Hematopoietic multipotent progenitor cell (in vitro differentiated cells): ENCODE results near the gene CALM1. TPM values are rescaled to one million over a fixed set of nuclear protein-coding genes. Genes with fewer than 3 reads are reported as not detected.
A peak's percentile ranks its signal among the peaks of the same experiment; 100 is the strongest.
"Not testable (repeated sequence)": the region's sequence is repeated elsewhere in the genome, so short reads cannot be mapped to it uniquely, and the experiment has no call there.

Source experiments
- DNase-seq, 3 donors: peaks; one replicate each; pipeline ENCODE4 v3.0.0-alpha.2; 2011 to 2015; ENCODE audit warnings: low read depth in 2 of 3, low spot score in 2 of 3
- total RNA-seq: library from RNA; depleted of rRNA; stranded (reverse); fragments of >200 nt; gene quantifications from one replicate; pipeline ENCODE4 v1.2.3, GENCODE V29; 2012

CALM1 gene
- total RNA-seq, 1 donor: 107 TPM

DNA sequence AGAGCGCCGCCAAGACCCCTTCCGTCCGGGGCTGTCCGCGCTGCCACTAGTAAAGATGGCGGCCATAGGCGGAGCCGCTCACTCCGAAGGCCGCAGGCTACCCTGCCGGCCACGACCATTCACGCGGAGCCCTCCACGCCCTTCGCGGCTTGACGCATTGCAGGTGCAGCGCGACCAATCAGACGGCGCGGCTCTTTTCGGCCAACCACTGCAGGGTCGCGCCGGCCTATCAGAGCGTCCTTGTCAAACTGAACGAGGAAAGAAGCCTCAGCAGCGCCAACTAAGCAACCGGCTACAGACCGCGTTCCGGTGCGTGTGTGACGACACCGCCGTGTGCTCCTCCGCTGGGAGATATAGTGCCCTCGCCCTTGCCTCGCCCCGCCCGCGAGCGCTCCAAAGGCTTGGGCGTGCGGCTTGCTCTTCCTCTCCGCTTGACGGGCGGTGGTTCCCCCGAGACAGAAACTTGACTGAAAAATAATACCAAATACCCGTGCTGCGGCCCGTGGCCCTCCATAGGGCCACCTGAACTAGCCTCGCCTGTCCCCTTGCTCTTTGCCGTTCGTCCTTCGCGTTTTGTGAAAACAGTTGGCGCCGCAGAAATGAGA lies 13.6 kb upstream of the CALM1 start:
- DNase-seq: peak; percentile 90 to 99 (median 99)

DNA sequence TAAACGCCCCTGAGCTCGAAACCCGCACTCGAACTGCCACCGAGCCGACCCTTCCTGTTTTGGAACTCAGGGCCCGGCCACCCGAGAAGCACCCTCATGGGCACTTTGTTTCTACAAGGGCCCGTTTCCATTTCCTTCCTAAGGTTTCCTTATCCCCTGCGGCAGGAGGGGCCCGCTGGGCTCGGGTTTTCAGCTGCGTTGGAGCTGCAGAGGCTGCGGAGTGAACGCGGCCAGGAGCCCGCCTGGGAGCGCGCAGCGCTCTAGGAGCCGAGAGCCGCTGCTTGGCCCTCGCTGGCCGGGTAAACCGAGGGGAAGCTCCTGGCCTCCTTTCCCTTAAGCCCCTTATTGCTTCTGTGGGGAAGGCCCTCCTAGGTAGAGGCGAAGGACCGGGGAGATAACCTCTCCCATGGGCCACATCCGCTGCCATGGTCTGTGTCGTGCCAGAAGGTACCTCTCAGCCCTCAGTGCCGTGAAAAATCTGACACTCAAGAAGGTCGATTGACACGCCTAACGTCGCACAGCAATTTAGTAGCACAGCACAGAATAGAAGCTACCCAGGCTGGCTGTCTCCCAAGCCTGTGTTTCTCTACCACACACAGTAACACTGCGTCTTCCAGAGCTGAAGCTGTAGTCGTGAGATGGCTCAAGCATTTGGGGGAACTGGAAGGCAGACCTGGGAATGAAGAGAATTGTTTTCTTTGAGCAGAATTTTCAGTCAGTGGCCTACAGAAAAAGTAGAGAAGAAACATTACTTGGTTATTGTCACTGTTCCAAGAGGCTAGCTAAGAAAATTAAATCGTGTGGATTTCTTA lies 12.9 kb upstream of the CALM1 start:
- DNase-seq: peak in 2 of 3 donors; percentile 53 to 62

DNA sequence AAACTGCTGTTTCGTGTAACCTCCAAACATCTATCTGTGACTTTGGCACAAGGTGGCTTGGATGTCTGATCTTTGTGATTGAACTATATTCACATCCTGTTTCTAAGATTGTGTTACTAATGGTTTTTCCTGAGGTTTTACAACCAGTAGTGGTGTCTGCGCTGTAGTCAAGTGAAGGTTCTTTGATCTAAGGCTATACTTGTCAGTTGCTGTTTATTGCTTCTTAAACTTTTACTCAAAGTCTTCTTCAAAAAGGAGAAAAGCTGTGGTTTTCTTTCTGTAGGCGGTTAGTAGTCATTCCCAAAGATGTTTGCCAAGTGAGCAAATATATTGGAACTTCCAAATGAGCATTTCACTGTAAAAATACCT lies 12.3 kb upstream of the CALM1 start:
- peak in 1 of 3 donors; percentile 20 for DNase-seq

DNA sequence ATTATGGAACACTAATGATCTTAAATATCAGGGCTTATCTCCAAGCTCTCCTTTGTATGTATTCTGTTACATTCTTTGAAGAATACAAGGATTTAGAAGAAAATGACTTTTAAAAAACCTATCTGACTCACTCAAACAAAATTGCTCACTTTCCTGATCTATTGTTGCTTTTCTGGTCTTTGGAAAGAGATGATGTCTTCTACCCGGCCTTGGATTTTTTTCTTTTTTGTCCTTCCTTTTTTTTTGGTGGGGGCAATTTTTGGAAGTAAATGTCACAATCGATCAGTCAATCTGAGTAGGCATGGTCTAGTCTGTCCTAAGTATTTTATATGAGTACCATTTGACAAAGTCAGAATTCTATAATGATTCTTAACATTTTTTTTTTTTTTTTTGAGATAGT lies 10.5 kb upstream of the CALM1 start:
- no peak for DNase-seq

DNA sequence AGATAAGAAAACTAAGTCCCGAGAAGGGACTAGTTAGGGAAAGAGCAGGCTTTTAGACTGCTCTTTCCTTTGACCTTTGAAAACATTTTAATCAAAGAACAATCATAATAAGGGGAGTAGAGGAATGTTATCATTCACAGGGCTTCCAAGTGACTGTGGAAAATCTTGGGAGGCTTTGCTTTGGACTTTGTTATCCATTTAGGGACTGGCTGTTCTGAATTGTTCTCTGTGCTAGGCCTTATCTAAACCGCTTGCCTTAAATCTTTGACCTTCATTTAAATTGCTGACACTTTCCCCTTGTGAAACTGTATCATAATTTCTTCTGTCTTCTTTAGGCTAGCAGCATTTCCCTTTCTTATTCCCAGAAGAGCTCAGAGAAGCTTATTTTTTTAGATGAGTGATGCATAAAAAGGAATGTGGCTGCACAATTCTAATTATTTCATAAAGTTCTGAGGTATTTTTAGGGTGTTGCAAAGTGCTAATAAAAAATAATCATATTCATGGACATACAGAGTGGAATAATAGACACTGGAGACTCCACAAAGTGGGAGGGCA lies 9.5 kb upstream of the CALM1 start:
- DNase-seq: no peak

DNA sequence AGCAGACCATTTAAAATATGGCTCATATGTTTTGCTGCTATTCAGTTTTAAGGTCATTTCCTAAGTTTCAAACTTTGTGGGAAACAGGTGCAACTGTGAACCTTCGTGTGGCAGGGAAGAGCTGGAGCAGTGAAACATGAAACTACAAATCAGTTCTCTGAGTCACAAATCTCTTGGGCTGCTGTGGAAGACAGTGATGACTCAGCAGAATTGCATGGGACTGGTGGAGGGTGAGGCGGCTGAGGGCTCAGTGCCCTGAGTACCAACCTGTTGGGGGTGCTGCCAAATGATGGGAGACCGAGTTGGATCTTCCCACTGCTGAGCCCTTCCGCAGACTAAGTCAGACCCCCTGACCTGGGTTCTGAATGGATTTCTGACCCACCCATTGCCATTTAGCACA lies 8.4 kb upstream of the CALM1 start:
- DNase-seq: peak in 2 of 3 donors; percentile 62 to 73

DNA sequence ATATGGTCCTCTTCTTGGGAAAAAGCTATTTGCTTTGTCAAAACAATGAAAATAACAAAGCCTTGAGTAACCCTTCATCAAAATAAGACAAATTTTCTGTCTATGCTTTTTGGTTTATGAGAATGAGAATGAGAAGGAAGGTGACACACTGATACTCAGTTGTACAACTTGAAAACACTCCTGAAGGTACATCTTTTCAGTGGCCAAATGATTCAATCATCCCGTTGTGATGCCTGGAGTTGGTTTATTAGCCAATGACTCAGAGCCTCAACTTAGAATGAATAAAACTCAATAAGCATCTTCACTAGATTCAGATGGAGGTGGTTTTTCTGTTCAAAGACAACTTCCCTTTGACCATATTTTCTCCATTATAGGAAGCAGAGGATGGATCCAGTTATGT lies 7.8 kb upstream of the CALM1 start:
- no peak for DNase-seq

DNA sequence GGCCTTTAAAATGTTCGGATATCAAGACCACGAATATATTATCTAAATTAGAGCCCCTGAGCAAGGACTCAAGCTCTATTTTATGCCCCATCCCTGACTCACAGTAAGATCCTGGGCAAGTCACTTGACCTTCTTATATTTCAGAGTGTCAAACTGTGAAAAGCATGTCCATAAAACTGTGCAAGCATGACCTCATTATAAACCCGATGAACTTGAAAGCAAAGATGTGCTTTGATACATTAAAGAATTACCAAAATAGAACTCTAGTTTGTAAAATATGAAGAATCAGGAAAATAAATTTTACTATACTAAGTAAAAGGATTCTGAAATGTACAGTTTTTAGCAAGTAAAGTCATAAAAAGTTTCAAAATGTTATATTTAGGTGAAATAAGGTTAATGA lies 2.9 kb upstream of the CALM1 start:
- DNase-seq: no peak

DNA sequence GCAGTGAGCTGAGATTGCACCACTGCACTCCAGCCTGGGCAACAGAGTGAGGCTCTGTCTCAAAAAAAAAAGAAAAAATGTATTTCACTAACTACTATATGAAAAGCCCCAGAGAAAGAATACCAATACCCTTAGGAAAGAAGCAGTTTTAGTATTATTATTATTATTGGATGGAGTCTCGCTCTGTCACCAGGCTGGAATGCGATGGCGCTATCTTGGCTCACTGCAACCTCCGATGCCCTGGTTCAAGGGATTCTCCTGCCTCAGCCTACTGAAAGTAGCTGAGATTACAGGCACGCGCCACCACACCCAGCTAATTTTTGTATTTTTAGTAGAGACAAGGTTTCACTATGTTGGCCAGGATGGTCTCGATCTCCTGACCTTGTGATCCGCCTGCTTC lies 2.0 kb upstream of the CALM1 start:
- DNase-seq: not testable (repeated sequence)

DNA sequence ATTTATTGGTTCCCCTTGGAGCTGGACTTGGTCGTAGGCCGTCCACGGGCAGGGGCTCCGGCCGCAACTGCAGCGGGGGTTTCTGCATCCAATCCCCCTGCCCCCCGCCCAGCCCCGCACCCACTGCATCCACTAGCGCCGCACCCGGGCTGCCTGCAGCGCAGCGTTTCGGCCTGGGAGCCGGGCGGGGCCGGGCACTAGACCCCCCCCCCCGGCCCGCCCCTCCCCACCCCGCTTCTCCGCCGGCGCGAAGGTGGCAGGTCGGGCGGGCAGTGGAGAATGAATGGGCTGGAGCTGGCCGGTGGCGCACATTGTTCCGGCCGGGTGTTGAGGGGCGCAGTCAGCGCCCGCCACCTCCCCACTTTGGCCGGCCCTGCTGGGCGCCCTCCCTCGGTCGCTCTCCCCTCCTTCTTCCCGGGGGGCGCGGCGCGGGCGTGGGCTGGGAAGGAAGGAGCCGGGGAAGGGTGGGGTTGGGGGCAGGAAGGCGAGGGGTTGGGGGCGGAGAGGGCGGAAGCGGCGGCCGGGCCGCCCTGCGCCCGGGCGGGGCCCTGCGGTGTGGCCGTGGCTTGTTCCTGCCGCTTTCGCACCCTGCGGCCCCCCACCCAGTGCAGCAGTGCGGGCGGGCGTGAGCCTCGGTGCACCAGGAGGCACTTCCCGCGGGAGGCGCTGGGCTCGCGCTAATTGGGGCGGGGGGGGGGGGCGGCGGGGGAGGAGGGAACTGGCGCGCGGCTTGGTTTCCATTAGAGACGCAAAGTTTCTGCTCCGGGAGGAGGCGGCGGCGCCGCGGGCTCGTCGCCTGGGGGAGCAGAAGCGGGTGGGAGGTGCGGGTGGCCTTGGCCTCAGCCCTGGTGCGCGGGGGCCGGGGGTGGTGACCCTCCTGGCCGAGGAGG lies 841 bp downstream of the CALM1 start:
- peak in 2 of 3 donors; percentile 59 to 71 for DNase-seq

DNA sequence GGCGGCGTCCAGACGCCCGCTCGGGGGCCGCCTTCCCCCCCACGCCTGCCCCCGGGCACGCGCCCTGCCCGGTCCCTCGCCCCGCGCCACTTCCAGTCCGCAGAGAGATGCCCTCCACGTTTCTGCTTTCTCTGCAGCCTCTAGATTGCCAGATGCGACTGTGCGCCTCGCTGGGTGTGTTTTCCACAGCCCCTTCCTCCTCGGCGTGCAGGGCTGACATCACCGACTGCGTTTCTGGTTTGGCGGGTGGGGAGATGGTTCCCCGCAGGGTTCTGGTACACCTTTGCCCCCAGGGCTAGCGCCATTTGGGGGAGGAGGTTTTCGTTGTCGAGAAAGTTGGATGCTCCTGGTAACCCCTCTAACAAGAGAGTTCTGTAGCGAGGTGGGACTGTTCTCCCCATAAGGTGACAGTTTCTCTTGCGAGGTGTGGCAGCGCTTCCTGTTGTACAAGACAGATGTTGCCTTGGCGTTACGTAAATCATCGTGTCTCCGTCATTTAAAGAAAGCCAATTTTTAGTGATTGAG lies 1.5 kb downstream of the CALM1 start:
- peak in 2 of 3 donors; percentile 63 to 82 for DNase-seq

DNA sequence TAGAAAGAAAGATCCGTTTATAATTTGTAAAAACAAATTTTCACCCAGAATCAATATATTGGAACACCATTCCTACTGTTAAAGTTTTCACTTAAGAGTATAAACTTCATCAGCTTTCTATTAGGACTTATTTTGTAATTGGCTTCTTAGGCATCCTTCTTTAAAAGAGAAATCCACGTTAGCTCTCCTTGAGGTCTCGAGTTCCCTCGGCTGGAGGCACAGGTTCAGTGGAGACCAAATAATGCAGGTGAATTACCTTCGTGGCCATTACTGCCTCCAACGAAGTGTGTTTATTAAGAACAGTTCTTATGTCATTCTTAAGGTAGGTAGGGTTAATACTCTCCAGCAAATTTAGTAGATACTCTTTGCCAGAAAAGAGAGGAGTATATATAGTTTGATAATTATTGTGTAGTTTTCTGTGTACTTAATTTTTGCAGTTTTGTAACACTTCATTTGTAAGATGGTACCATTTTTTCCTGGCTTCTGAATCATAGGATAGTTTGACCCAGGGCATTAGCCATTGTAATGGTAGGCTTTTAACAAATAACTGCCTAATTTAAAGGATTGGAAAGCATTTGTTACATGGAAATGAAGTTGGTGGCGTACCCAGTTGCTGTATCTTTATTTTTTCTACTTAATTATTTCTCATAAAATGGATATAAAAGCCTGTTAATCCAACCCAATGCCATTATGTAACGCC lies 2.2 kb downstream of the CALM1 start:
- no peak for DNase-seq

DNA sequence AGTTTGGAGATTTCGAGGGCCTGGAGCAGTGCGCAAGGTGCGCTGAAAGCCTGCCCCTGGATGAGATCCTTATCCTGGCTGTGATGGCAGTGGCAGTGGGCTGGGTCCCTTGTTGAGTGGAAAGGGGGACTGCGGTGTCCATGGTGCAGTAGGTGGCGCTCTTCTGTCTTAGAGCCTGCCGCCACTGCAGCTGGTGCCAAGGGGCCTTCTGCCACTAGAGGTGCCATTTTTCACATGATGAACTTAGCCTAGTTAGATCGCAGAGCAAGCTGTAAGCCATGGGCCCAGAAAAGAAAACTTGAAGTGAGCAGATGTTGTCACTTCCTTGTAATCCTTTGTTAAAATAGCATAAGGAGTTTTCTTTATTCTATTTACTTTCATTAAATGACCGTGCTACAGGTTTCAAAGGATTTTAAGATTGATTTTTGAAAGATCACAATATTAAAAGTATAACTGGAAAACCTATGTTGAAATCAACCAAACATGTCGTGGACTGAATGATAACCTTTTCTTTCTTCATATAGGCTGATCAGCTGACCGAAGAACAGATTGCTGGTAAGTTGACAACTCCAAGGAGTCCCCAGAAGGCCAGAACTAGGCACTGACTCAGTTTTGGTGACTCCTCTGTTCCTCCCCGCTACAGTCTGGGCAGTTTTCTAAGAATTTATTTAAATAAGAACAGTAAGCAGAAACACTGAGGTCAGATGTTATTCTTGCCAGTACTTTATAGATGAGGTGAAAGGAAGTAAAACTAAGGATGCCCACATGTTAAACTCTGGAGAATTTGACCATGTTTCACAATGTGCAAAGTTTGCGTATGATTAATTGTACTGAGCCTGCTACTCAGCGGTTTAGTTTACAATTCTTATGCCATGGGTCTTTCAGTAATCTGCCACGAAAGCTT lies 3.0 kb downstream of the CALM1 start:
- peak; percentile 58 to 96 (median 91) for DNase-seq

DNA sequence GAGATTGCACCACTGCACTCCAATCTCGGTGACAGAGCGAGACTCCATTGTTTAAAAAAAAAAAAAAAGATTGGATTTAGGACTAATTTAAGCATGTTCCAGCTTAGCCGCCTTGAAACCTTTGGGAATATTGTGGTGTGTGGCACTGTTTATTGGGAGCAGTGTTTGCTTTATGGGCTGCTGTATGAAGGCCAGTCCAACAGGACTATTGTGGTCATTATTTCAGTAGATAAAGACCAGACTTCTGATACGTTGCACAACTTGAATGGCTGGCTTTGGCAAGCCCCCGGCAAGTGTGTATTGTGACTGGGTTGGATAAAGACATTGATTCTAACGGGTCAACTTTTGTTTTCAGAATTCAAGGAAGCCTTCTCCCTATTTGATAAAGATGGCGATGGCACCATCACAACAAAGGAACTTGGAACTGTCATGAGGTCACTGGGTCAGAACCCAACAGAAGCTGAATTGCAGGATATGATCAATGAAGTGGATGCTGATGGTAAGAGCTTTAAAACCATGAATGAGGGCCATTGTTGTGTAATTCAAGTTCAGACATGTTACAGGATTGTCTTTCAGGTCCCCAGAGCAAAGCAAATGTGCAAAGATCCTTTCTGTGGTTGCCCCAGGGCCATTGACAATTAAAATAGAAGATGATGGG lies 4.2 kb downstream of the CALM1 start:
- no peak for DNase-seq

DNA sequence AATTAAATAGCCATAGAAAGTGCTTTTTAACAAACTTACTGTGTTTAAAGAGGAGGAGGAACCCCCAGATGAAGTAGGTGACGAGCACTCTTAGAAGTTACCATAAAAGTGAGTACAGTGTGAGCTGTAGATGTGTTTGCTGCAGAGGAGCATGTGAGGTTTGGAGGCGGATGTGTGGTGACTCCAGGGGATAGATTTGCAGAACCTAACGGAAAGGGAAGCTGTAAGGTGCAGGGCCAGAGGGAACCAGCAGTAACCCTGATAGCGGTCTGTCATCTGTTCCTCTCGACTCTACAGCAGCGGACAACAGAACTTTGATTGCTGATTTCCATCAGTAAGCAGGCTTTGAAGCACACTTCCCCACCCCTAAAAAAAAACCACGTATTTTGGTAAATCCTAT lies 5.2 kb downstream of the CALM1 start:
- DNase-seq: peak in 2 of 3 donors; percentile 72 to 87

DNA sequence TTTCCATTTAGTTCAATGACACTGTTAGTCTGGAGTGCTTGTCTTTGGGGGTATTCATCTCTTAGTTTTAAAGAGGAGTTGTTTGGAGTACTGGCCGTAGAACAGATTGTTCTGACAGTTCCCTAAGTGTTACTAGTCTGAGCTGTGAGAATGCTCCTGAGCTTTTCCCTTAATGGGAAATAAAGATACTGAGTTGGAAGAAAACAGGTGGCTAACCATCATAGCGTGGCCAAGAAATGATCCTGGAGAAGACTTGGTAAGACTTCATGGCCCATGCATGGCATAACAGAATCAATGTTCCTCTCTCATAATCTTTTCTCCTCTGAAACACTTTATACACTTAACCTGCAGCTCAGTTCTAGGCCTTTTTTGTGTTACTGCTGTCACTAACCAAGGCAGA lies 6.2 kb downstream of the CALM1 start:
- no peak for DNase-seq

DNA sequence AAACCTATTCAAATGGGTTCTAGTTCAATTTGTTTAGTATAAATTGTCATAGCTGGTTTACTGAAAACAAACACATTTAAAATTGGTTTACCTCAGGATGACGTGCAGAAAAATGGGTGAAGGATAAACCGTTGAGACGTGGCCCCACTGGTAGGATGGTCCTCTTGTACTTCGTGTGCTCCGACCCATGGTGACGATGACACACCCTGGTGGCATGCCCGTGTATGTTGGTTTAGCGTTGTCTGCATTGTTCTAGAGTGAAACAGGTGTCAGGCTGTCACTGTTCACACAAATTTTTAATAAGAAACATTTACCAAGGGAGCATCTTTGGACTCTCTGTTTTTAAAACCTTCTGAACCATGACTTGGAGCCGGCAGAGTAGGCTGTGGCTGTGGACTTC lies 8.3 kb downstream of the CALM1 start:
- no peak for DNase-seq

DNA sequence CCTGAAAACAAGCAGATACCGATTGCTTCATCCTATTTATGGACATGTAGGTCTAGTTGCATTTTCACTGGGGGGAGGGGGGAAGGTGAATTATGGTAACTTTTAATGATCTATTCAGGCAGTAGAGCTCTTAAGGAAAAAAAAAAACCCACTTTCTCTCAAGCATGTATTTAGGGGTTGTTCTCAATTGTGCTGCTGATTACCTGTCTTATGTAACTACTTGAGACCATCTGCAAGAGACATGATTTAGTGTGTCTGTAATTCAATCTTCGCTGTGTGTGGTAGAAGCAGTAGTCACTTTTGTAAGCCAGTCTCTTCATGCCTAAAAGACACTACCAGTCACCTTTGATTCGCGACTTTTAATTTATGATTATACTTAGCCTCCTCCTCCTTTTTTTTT lies 8.9 kb downstream of the CALM1 start:
- no peak for DNase-seq

DNA sequence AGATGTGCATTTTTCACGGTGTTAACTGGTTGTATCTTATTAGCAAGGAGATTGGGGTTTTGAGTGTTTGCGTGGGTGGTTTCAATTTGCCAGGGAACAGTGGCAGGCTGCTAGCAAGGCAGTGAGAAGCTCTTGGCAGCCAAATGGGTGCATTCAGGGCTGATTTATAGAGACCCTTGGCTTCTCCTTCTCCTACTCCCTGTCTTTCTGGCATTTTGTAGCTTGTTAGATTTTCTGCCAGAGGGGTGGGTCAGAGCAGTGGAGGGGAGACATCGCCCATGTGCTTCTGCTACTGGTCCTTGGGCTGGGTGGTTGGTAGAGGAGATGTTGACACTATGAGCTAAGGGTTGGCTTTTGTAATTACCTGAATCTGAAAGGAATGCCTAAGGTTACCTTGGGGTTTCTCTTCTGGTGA lies 9.6 kb downstream of the CALM1 start:
- DNase-seq: no peak
